Liver (tissue), 9 donors: ENCODE data around the gene CLTRN. TPM values are rescaled to one million over a fixed set of nuclear protein-coding genes. Genes with fewer than 3 reads are reported as not detected.
"Not testable (repeated sequence)": the region's sequence is repeated elsewhere in the genome, so short reads cannot be mapped to it uniquely, and the experiment has no call there.

Experiments used
- DNase-seq: peaks from one replicate; pipeline ENCODE4 v3.0.0-alpha.2; 2017; ENCODE audit warnings: low spot score
- H3K27ac ChIP-seq, 2 donors: one replicate each; pipeline ENCODE4 v1.7.0; 2013; ENCODE audit warnings: inconsistent platforms in 2 of 2, low read length in 2 of 2, control low read depth in 1 of 2, low read depth in 1 of 2, mild to moderate bottlenecking in 1 of 2
- H3K27me3 ChIP-seq, 4 donors: one replicate each; pipeline versions ENCODE4 v1.6.1 to v1.7.0; 2013; ENCODE audit warnings: low read length in 3 of 4, inconsistent platforms in 1 of 4, mild to moderate bottlenecking in 1 of 4, moderate library complexity in 1 of 4; ENCODE audit not compliant: control insufficient read depth in 4 of 4, insufficient read depth in 4 of 4
- H3K36me3 ChIP-seq, 4 donors: one replicate each; pipeline versions ENCODE4 v1.6.1 to v1.7.0; 2013; ENCODE audit warnings: low read length in 3 of 4, mild to moderate bottlenecking in 3 of 4, low read depth in 1 of 4, moderate library complexity in 1 of 4; ENCODE audit not compliant: control insufficient read depth in 4 of 4, insufficient read depth in 3 of 4
- H3K4me1 ChIP-seq, 4 donors: one replicate each; pipeline versions ENCODE4 v1.6.1 to v1.7.0; 2013; ENCODE audit warnings: low read length in 3 of 4, mild to moderate bottlenecking in 3 of 4, moderate library complexity in 1 of 4; ENCODE audit not compliant: control insufficient read depth in 4 of 4, insufficient read depth in 4 of 4
- H3K4me3 ChIP-seq, 3 donors: one replicate each; pipeline versions ENCODE4 v1.6.1 to v1.7.0; 2013; ENCODE audit warnings: low read length in 3 of 3, control low read depth in 1 of 3, low read depth in 1 of 3, mild to moderate bottlenecking in 1 of 3
- H3K9ac ChIP-seq, 2 donors: one replicate each; pipeline ENCODE4 v1.7.0; 2013; ENCODE audit warnings: low read length in 2 of 2, mild to moderate bottlenecking in 2 of 2, moderate library complexity in 2 of 2, control low read depth in 1 of 2, low read depth in 1 of 2
- H3K9me3 ChIP-seq, 4 donors: one replicate each; pipeline versions ENCODE4 v1.6.1 to v1.7.0; 2013; ENCODE audit warnings: low read length in 3 of 4; ENCODE audit not compliant: control insufficient read depth in 4 of 4
- EGR1 ChIP-seq, 2 donors: IDR thresholded peaks; 2 replicates each; pipeline ENCODE4 v1.6.1; 2016 to 2018; ENCODE audit warnings: antibody characterized with exemption in 2 of 2, low read depth in 2 of 2
- FOXA1 ChIP-seq: IDR thresholded peaks from 2 replicates; pipeline ENCODE4 v1.6.1; 2016; ENCODE audit warnings: antibody characterized with exemption
- FOXA2 ChIP-seq: IDR thresholded peaks from 2 replicates; pipeline ENCODE4 v1.6.1; 2016; ENCODE audit warnings: antibody characterized with exemption
- HNF4A ChIP-seq, 2 donors: conservative IDR thresholded peaks; 2 replicates each; pipeline ENCODE4 v1.6.1; 2016; ENCODE audit warnings: antibody characterized with exemption in 2 of 2, mild to moderate bottlenecking in 2 of 2
- HNF4G ChIP-seq: IDR thresholded peaks from 2 replicates; pipeline ENCODE4 v1.6.1; 2016; ENCODE audit warnings: antibody characterized with exemption
- JUND ChIP-seq, 2 donors: IDR thresholded peaks; 2 replicates each; pipeline ENCODE4 v1.6.1; 2016; ENCODE audit warnings: antibody characterized with exemption in 2 of 2
- RXRA ChIP-seq, 2 donors: IDR thresholded peaks; 2 replicates each; pipeline ENCODE4 v1.6.1; 2017 to 2018; ENCODE audit warnings: antibody characterized with exemption in 2 of 2, mild to moderate bottlenecking in 1 of 2
- SP1 ChIP-seq: IDR thresholded peaks from 2 replicates; pipeline ENCODE4 v1.6.1; 2018; ENCODE audit warnings: antibody characterized with exemption, mild to moderate bottlenecking
- TAF1 ChIP-seq: conservative IDR thresholded peaks from 2 replicates; pipeline ENCODE4 v1.6.1; 2016; ENCODE audit warnings: antibody characterized with exemption, mild to moderate bottlenecking
- YY1 ChIP-seq: IDR thresholded peaks from 2 replicates; pipeline ENCODE4 v1.6.1; 2016; ENCODE audit warnings: antibody characterized with exemption, mild to moderate bottlenecking
- WGBS: extraction: QIAGEN DNeasy Blood & Tissue Kit; methylation state at CpG from one replicate; pipeline ENCODE4 v1.1.7; 2013; 5-methylcytosine and 5-hydroxymethylcytosine counted together
- polyA plus RNA-seq, 2 donors: library from polyadenylated mRNA; stranded (reverse) in 1 of 2; unstranded in 1 of 2; fragments of 200-250 nt in 1 of 2; fragments of >200 nt in 1 of 2; fragmentation: Nextera tagmentation in 1 of 2; extraction: Ambion mirVana in 1 of 2; gene quantifications; one replicate each; pipeline versions ENCODE4 v1.2.1 to v1.2.3, GENCODE V29; 2013 to 2015
- total RNA-seq, 2 donors: library from RNA; depleted of rRNA; stranded (reverse); fragments of >200 nt; gene quantifications; one replicate each; pipeline ENCODE4 v1.2.3, GENCODE V29; 2014
- TF ChIP-seq, protein P1 (sequence below): IDR thresholded peaks from 2 replicates; pipeline ENCODE4 v1.6.1; 2016; ENCODE audit warnings: antibody characterized with exemption
- TF ChIP-seq, protein P2 (sequence below): IDR thresholded peaks from 2 replicates; pipeline ENCODE4 v1.6.1; 2016; ENCODE audit warnings: antibody characterized with exemption
- TF ChIP-seq, protein P3 (sequence below): IDR thresholded peaks from 2 replicates; pipeline ENCODE4 v1.6.1; 2016; ENCODE audit warnings: antibody characterized with exemption, mild to moderate bottlenecking
- donor health status: healthy.
- donor health status: healthy.
- donor health status: healthy.
- donor health status: healthy.
- donor health status: healthy.

Gene CLTRN, protein sequence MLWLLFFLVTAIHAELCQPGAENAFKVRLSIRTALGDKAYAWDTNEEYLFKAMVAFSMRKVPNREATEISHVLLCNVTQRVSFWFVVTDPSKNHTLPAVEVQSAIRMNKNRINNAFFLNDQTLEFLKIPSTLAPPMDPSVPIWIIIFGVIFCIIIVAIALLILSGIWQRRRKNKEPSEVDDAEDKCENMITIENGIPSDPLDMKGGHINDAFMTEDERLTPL
- total RNA-seq (1 to 10 TPM; 1.5 to 3.0 TPM), polyA plus RNA-seq (10 to 100 TPM in 1 of 2 donors, 1 to 10 TPM in 1; 6.9 to 11.0 TPM)

DNA sequence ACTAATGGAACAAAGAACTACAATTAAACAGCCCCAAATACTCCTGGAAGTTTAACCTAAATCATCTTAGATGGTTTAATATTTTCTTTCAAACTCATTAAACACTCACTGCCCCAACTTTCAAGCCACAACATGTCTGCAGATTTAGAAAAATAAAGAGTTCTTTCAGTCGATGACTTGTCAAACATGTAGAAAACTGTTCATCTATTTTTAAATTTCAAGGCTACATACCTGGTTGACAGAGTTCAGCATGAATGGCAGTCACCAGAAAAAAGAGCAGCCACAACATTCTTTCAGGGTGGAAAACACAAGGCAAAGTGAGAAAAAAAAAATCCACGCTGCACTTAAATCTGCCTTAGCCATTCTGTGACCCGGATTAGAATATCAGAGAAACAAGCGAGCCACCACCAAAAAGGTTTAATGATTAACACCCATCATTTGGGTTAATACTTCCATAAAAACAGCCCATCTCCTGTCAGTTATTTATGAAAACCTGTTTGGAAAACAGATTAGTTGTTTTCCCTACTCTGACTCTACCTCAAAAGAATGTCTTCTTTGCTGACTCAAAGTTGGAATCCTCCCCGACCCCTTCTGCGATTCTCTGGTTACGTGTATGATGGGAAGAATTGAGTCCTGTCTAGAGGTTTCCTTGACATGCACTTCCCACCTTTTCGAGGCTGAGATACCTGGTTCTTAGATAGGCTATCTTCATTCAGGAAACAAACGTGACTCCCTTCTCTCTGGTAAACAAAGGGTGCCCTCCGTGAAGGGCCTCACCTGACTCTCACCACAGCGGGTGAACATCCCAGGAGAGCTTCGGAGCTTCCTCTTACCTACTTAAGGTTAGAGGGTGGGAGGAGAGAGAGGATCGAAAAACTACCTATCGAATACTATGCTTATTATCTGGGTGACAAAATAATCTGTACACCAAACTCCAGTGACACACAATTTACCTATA, at the start of gene CLTRN:
Gene CLTRN (minus strand): TSS at position 319 of the 958 bp plus-strand sequence. CDS start 30 bp downstream, at position 289.
- H3K9ac ChIP-seq, result no peak within 1 kb of the TSS
- H3K4me1 ChIP-seq, result peaks cover 0 to 2% (median 0%) of the 10 kb centered on the region in 4 donors
- H3K27ac ChIP-seq, result peak within 1 kb of the TSS in 1 of 2 donors; percentile 25
- WGBS, result 41% methylated on average over 14 of the region's 14 CpGs
- peak within 1 kb of the TSS in 1 of 3 donors; percentile 17 for H3K4me3 ChIP-seq
- no peak for DNase-seq
- no peaks in the 10 kb centered on the region for H3K27me3 ChIP-seq
- TF ChIP-seq HNF4A (conservative IDR thresholded peaks at IDR 0.05) (no peak), TAF1 (no peak), FOXA1 (no peak), HNF4G (no peak), JUND (IDR thresholded peaks at IDR 0.05) (no peak), EGR1 (IDR thresholded peaks at IDR 0.05; ENCODE audit: low read depth in 2 of 2) (no peak), FOXA2 (no peak)
- TF ChIP-seq, protein P1, sequence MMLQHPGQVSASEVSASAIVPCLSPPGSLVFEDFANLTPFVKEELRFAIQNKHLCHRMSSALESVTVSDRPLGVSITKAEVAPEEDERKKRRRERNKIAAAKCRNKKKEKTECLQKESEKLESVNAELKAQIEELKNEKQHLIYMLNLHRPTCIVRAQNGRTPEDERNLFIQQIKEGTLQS, result no peak
- TF ChIP-seq, protein P2, sequence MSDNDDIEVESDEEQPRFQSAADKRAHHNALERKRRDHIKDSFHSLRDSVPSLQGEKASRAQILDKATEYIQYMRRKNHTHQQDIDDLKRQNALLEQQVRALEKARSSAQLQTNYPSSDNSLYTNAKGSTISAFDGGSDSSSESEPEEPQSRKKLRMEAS, result no peak
- no peaks in the 10 kb centered on the region for H3K36me3 ChIP-seq
- H3K9me3 ChIP-seq, result no peaks in the 10 kb centered on the region

DNA sequence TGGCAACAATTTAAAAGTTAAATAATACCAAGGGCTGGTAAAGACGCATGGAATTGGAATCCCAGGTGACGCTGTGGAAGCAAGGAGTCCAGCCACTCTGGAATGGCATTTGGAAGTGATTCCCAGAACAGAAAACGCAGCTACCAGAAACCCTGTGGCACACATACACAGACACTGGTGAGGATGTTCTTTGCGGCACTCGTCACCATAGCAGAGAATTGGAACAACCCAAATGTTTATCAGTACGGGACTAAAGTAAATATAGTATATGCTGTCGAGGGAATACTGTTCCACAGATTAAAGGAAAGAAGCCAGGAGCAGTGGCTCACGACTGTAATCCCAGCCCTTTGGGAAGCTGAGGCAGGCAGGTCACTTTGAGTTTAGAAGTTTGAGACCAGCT, 39.7 kb upstream of the CLTRN start:
- H3K36me3 ChIP-seq, H3K4me3 ChIP-seq, DNase-seq, H3K9me3 ChIP-seq, H3K4me1 ChIP-seq, H3K9ac ChIP-seq, H3K27ac ChIP-seq, H3K27me3 ChIP-seq: not testable (repeated sequence)
- 91% methylated on average over 5 of the region's 8 CpGs for WGBS

DNA sequence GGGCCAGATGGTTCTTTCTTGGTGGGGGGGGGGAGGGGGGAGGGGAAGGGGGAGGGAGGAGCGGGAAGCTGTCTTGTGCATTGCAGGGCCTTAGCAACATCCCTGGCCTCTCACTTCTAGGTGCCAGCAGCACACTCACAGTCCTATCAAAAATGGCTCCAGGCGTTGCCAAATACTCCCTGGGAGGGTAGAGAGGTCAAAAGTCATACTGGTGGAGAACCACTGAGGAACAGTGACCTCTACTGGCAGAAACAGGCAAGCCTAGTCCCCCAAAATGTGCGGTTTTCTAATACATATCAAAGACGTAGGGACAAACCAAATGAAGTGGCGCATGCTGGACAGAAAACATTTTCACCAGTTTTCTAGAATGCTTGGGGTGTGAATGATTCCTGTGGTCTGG, 39.2 kb upstream of the CLTRN start:
- not testable (repeated sequence) for H3K4me3 ChIP-seq, H3K4me1 ChIP-seq, H3K9ac ChIP-seq, H3K36me3 ChIP-seq, DNase-seq, H3K9me3 ChIP-seq, H3K27me3 ChIP-seq, H3K27ac ChIP-seq
- WGBS, result no CpG with 5 or more reads among the region's 5 CpGs

DNA sequence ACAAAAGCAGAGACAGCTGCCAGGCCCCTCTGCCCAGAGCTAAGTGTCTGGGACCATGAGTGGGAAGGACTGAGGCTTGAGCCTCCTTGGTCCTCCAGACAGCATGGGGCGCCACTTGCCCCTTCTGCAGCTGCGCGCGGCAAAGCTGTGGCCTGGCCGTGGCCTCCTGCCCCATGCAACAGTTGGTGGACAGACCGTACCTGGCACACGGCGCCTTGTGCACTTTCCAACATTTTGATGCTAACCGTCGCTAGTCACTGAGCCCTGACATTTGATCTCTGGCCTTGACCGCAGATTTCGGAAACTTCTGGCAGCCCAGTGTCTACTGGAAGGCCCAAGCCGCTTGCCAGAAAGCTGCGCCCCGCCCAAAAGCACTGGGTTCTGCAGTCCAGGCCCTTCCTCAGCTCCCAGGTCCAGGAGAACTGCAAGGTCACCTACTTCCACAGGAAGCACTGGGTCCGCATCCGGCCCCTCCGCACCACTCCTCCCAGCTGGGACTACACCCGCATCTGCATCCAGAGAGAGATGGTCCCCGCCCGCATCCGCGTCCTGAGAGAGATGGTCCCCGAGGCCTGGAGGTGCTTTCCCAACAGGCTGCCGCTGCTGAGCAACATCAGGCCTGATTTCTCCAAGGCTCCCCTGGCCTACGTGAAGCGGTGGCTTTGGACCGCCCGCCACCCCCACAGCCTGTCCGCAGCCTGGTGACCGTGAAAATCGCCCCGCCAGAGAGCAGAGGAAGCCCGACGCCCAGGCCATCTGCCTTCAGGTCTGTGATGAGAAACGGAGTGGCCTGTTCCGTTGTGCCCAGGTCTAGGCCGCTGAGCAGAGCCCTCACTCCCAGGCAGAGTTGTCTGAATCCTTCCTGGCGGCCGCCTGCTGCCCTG, 38.1 kb upstream of the CLTRN start:
- Histone ChIP-seq H3K9ac (no peak overlapping the region), H3K4me1 (no peaks in the 10 kb centered on the region), H3K4me3 (no peak overlapping the region), H3K27me3 (no peaks in the 10 kb centered on the region), H3K36me3 (peaks cover 0 to 8% (median 4%) of the 10 kb centered on the region in 4 donors), H3K27ac (no peak overlapping the region), H3K9me3 (no peaks in the 10 kb centered on the region)
- no peak for DNase-seq
- 98% methylated on average over 40 of the region's 40 CpGs for WGBS
- TF ChIP-seq SP1 (no peak), YY1 (no peak), FOXA1 (no peak), RXRA (IDR thresholded peaks at IDR 0.05) (no peak), EGR1 (IDR thresholded peaks at IDR 0.05; ENCODE audit: low read depth in 2 of 2) (no peak), JUND (IDR thresholded peaks at IDR 0.05) (no peak)
- TF ChIP-seq, protein P3, sequence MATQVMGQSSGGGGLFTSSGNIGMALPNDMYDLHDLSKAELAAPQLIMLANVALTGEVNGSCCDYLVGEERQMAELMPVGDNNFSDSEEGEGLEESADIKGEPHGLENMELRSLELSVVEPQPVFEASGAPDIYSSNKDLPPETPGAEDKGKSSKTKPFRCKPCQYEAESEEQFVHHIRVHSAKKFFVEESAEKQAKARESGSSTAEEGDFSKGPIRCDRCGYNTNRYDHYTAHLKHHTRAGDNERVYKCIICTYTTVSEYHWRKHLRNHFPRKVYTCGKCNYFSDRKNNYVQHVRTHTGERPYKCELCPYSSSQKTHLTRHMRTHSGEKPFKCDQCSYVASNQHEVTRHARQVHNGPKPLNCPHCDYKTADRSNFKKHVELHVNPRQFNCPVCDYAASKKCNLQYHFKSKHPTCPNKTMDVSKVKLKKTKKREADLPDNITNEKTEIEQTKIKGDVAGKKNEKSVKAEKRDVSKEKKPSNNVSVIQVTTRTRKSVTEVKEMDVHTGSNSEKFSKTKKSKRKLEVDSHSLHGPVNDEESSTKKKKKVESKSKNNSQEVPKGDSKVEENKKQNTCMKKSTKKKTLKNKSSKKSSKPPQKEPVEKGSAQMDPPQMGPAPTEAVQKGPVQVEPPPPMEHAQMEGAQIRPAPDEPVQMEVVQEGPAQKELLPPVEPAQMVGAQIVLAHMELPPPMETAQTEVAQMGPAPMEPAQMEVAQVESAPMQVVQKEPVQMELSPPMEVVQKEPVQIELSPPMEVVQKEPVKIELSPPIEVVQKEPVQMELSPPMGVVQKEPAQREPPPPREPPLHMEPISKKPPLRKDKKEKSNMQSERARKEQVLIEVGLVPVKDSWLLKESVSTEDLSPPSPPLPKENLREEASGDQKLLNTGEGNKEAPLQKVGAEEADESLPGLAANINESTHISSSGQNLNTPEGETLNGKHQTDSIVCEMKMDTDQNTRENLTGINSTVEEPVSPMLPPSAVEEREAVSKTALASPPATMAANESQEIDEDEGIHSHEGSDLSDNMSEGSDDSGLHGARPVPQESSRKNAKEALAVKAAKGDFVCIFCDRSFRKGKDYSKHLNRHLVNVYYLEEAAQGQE, result no peak
- TF ChIP-seq, protein P2, result no peak
